ENCODE results near the gene NUP37. TPM values are rescaled to one million over a fixed set of nuclear protein-coding genes. Genes with fewer than 3 reads are reported as not detected.

Gene NUP37
- total and polyA plus RNA-seq, 11 donors = 7.6 to 26.2 (median 16.1) TPM

GRCh38 chr12:102069707-102070106, 50.2 kb downstream of the NUP37 start:
- 44 to 68% (median 56%) methylated on average over 3 of the region's 3 CpGs for WGBS, 4 donors
- H3K4me3 ChIP-seq = no peak overlapping the region
- peak in 2 of 4 donors; percentile 47 to 57 for ATAC-seq
- no peaks in the 10 kb centered on the region for H3K27me3 ChIP-seq
- peak overlapping the region in 4 of 12 donors; percentile 7 to 40 (median 18) for H3K27ac ChIP-seq
- H3K4me1 ChIP-seq = peaks cover 0 to 33% (median 0%) of the 10 kb centered on the region in 12 donors
- peaks cover 0 to 19% (median 15%) of the 10 kb centered on the region in 9 donors for H3K36me3 ChIP-seq
- no peak for DNase-seq
- TF ChIP-seq POLR2A (IDR thresholded peaks at IDR 0.05) = no peak
- TF ChIP-seq, protein P1, sequence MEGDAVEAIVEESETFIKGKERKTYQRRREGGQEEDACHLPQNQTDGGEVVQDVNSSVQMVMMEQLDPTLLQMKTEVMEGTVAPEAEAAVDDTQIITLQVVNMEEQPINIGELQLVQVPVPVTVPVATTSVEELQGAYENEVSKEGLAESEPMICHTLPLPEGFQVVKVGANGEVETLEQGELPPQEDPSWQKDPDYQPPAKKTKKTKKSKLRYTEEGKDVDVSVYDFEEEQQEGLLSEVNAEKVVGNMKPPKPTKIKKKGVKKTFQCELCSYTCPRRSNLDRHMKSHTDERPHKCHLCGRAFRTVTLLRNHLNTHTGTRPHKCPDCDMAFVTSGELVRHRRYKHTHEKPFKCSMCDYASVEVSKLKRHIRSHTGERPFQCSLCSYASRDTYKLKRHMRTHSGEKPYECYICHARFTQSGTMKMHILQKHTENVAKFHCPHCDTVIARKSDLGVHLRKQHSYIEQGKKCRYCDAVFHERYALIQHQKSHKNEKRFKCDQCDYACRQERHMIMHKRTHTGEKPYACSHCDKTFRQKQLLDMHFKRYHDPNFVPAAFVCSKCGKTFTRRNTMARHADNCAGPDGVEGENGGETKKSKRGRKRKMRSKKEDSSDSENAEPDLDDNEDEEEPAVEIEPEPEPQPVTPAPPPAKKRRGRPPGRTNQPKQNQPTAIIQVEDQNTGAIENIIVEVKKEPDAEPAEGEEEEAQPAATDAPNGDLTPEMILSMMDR (IDR thresholded peaks at IDR 0.05) = no peak
- no peaks in the 10 kb centered on the region for H3K9me3 ChIP-seq
- intact Hi-C loops (cut with DNase I) = loop anchor here in 1 of 10 donors (10.0 kb wide), 1 partner anchor 55 kb away; the partner anchor contains the start of genes NUP37 and PARPBP

DNA sequence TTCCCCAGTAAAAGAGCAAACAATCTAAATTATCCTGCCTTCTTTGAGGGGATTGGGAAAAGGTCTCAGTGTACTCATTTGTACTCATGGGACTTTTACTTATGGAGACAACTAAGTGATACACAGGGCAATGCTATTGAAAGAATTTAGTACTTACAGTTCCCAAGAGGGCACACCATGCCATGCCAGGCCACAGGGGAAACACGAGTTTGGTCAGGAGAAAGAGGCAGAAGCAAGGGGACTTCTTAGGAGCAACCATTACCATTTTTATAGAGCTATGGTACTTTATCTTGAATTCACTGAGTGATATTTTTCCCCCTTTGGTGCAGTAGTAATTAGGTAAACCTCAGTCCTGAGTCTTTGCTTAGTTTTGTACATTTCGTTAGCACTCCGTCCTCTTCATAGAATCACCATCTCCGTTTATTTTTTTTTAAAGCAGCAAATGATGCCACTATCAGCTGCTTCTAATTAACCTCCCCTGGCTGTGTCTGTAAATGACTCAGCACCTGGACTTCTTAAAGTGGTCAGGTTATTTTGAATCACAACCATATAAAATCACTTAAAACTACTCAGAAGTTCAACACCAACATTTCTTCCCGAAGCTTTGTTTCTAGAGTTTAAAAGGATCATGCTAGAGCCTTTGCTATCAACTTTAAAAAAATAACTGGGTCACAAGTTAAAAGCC, 52.2 kb downstream of the NUP37 start:
- H3K27me3 ChIP-seq = no peaks in the 10 kb centered on the region
- DNase-seq (no peak), ATAC-seq (no peak)
- TF ChIP-seq, protein P1 (IDR thresholded peaks at IDR 0.05) = no peak
- no peak for TF ChIP-seq POLR2A (IDR thresholded peaks at IDR 0.05)
- no peak overlapping the region for H3K27ac ChIP-seq
- peaks cover 0 to 33% (median 0%) of the 10 kb centered on the region in 12 donors for H3K4me1 ChIP-seq
- H3K4me3 ChIP-seq = no peak overlapping the region
- no peaks in the 10 kb centered on the region for H3K9me3 ChIP-seq
- 76 to 83% (median 79%) methylated on average over 5 of the region's 5 CpGs for WGBS, 4 donors
- no peaks in the 10 kb centered on the region for H3K36me3 ChIP-seq
- intact Hi-C loops (cut with DNase I) = loop anchor here in 1 of 10 donors (10.0 kb wide), 1 partner anchor 57 kb away; the partner anchor contains the start of genes NUP37 and PARPBP

DNA sequence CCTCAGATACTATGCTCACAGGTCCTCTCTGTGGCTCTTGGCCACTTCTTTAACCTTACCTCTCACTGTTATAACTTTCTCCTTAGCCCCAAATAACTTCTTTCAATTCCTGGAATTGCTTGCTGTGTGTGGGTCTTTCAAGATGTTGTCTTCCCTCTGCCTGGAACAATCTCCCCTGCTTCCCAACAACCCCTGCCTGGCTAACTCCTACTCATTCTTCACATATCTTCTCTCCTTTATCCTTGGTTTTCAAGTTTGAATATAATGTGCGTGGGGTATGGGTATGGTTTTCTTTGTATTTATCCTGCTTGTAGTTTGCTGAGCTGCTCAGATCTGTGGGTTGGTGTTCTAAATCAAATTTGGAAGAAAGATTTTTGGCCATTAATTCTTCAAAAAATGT, 55.4 kb downstream of the NUP37 start:
- H3K36me3 ChIP-seq = peaks cover 0 to 8% (median 2%) of the 10 kb centered on the region in 9 donors
- H3K4me1 ChIP-seq = peaks cover 0 to 19% (median 5%) of the 10 kb centered on the region in 12 donors
- no peaks in the 10 kb centered on the region for H3K27me3 ChIP-seq
- TF ChIP-seq POLR2A (IDR thresholded peaks at IDR 0.05) = no peak
- TF ChIP-seq, protein P1 (IDR thresholded peaks at IDR 0.05) = no peak
- ATAC-seq = no peak
- no peak overlapping the region for H3K4me3 ChIP-seq
- H3K9me3 ChIP-seq = no peaks in the 10 kb centered on the region
- no peak for DNase-seq
- H3K27ac ChIP-seq = no peak overlapping the region
- intact Hi-C loops (cut with DNase I) = loop anchor here in 5 of 10 donors (5.0 to 10.0 kb wide), 4 partner anchors 53 to 187 kb away; partner anchors contain the start of genes NUP37 (in 2 of the 5), PARPBP (in 2 of the 5) and DRAM1 (in 1 of the 5)
- WGBS, 4 donors = 76 to 89% (median 85%) methylated on average over 1 of the region's 1 CpG

DNA sequence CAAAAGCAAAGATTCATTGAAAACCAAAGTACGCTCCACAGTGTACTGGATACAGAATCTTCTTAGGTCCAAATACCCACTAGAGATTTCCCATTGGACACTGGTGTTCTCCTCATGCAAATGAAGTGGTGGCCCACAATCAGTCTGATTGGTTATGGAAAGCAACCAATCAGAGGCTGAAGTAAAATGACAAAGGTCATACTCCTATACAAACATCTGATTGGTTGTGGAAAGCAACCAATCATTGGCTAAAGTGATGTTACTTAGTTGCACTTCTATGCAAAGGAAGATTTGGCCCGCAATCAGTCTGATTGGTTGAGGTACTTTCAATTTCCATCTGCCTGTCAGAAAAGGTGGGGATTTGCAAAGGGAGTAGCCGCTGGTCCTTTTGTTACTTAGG, 56.8 kb downstream of the NUP37 start:
- TF ChIP-seq, protein P1 (IDR thresholded peaks at IDR 0.05) = no peak
- no peak for TF ChIP-seq POLR2A (IDR thresholded peaks at IDR 0.05)
- Histone ChIP-seq H3K4me1 (peaks cover 0 to 13% (median 4%) of the 10 kb centered on the region in 12 donors), H3K36me3 (peaks cover 0 to 22% (median 16%) of the 10 kb centered on the region in 9 donors), H3K27ac (no peak overlapping the region), H3K27me3 (no peaks in the 10 kb centered on the region), H3K4me3 (no peak overlapping the region), H3K9me3 (no peaks in the 10 kb centered on the region)
- DNase-seq (no peak), ATAC-seq (no peak)
- WGBS, 4 donors = 93 to 99% (median 96%) methylated on average over 3 of the region's 3 CpGs
- intact Hi-C loops (cut with DNase I) = loop anchor here in 7 of 10 donors (2.0 to 10.0 kb wide), 6 partner anchors 54 to 186 kb away; partner anchors contain the start of genes NUP37 (in 3 of the 7), PARPBP (in 3 of the 7) and DRAM1 (in 1 of the 7)
